GDM1 (cell line): ENCODE results near the gene KIF16B.

Experiments used
- DNase-seq: peaks from one replicate; lab custom pipeline; 2025; lab: John Stamatoyannopoulos, UW

The KIF16B gene

GRCh38 chr20:16395366-16395765, 177.9 kb downstream of the KIF16B start:
- DNase-seq, result no peak

DNA sequence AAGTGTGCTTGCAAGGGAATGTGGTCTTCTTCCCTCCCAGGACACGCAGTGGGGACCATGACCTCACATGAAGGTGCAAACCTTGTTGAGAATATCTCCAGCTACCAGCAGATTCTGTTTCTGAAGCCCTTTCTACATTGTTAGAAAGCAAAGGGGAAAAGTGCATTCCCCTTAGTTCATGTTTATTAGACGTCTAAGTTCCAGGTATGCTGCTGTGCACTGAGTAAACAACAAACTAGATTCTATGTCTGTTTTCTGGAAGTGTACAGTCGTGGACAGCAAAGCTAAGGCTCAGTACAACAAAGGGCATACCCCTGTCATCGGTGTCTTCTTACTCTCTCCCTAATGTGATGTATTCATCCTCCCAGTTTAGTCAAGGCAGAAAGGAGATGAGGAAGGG, 178.5 kb downstream of the KIF16B start:
- no peak for DNase-seq

DNA sequence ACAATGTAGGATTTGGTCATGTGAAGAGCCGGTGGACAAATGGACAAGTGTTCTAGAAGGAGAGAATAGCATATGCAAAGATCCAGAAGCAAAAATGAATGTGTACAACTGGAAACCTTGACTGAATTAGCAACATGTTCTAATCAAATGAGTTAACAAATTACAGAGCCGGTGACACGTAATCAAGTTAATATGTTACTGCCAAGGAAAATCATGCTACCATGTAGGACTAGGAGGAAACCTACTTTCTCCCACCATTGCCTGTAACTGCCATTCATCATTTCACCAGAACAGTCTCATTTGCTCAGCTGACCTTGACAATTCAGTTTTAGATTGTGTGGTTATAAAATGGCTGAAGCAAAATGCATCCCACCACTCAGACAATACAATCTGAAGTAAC, 179.4 kb downstream of the KIF16B start:
- DNase-seq, result no peak

DNA sequence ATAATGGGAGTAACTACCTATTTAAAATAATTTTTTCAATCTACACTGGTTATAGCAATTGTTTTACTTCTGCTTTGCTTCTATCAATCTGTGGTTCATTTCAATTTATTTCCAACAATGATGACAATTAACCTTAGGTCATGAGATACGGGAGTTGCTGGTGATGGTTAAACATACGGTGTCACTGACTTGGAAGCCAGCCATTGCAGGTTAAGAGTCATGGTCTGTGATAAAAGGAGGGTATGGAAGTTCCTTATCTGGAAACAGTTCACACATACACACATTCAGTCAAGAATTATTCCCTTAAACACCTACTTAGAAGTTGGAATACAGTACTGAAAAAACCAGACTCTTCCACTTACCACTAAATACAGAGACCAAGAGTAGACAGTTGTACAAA, 180.0 kb downstream of the KIF16B start:
- no peak for DNase-seq

- DNase-seq, result no peak
Measured at GRCh38 chr20:16392346-16392745, 180.9 kb downstream of the KIF16B start.

DNA sequence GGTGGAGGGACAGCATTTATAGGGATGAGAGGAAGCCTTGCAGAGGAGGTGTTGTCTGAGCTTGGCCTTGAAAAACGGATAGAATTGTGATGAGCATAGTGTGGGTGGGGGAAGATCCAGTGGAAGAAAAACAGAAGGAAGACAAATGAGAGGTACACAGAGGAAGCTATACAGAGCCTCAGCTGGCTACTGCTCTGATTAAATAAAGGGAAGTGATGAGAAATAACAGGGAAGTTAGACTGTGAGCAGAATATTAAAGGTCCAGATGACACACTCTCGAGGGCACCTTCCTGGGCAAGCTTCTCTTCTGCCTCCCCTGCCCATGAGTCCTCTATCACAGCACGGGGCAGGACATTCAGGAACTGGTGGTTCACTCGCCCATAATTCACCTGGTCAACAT, 182.3 kb downstream of the KIF16B start:
- DNase-seq, result no peak

DNA sequence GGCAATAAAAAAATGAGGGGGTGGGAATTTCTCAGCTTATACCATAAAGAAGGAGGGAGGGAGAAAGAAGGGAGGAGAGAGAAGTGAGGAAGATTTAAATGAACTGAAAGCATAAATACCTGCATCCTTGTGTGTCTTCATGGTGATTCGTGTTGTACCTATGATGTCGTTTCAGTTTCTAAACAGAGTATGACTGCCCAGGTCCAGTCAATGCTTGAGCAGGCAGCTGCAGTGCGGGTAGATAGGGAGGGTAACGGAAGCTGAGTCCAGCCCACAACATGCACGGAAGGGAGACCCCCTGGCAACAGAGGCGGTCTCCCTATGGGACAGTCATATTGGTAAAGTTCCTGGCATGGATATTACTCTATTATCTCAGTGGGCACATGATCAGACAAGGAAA, 184.5 kb downstream of the KIF16B start:
- DNase-seq, result no peak

DNA sequence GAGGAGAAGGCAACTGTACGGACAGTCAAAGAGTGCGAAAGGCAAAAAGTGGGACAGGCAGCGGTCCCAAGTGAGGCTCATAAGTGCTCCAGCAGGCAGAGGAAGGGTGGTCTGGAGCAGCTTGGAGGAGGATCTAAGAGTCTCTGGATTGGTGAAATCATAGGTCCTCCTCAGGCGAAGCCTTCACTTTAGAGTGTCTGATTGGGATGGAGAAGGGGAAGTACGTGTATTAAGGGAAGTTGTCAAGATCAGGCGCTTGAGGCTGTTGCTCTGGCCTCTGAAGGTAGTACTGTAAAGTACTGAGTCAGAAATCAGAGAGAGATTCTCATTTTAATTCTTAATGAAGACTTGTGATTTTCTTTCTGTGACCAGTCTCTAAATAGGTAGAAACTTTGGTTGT, 185.6 kb downstream of the KIF16B start:
- DNase-seq, result no peak

- DNase-seq, result no peak
Measured at GRCh38 chr20:16385891-16386290, 187.4 kb downstream of the KIF16B start.

DNA sequence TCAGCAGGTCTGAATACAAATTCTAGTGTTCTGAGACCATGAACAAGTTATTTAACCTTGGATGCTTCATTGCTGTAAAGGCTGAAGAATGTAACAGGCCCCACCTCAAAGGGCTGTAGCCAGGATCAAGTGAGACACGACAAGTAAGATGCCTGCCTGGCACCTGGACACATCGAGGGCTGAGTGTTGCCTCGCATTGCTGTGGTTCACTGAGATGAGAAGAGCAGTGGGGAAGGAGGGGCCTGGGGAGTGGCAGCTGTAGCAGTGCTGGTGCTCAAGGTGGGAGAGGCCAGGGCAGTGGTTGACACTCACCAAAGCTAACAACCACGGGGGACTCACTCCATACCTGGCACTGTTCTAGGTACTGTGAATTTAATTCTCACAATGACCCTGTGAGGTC, 187.8 kb downstream of the KIF16B start:
- DNase-seq, result no peak

DNA sequence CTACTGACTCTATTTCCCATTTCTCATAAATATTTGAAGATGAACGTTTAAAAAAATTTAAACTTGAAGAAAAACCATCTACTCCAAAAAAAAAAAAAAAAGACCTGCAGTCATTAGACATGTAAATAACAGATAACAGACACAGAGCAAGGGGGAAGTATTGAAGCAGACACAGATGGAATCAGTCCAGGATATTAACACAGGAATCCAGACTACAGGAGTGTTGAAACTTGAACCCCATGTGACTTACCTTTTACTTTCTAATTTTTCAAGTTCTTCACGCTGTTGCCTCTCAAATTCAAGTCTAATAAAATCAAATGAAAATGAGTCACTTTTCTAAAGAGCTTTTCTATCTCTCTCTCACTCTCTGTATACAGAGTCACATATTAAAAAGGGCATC, 191.8 kb downstream of the KIF16B start:
- DNase-seq, result no peak

DNA sequence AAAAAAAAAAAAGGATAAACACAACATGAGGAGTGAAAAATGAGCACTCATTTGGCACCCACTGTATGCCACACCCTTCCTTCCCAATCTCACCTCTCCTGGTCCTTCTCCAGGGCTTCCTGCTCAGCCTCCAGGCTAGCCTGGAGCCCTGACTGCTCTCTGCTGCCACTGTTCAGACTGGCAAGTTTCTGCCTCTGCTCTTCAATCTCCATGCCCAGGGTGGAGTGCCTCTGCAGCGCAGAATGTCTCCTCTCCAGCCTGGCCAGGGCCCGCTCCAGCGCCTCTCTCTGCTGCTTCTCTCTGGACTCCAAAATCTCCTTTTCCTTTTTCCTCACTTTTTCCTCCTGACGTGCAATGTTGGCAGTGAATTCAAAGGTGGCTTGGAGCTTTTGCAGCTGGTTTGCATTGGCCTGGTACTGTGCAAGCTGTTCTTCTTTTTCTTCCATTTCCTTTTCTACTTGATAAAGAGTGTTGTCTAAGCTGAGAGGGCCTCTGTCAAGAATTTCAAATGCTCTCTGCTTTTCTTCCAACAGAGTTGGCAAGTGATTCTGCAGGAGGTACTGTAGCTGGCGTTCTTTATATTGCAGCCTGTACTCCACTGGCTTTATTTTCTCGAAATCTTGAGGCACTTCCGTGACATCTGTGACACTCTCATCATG, 194.4 kb downstream of the KIF16B start:
- DNase-seq, result no peak

DNA sequence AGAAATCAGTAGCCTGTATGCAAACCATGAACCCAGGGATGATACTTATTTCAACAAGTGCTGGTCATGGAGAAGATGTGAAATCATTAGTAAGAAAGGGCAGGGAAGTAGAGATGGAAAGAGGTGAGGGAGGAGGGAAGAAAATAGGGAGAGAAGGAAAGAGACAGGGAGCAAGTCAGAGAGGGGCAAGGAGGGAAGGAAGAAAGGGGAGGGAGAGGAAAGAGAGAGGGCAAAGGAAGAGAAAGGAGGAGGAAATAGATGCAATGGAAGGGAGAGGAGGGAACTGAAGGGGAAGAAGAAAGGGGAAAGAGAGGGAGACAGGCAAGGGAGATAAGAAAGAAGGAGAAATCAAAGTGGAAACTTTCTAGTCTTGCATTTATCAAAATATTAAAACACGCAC, 195.1 kb downstream of the KIF16B start:
- DNase-seq, result no peak

- DNase-seq, result no peak
Measured at GRCh38 chr20:16369441-16369840, 203.8 kb downstream of the KIF16B start.

GRCh38 chr20:16368645-16369292, 204.5 kb downstream of the KIF16B start:
- DNase-seq, result no peak

GRCh38 chr20:16367948-16368560, 205.2 kb downstream of the KIF16B start:
- no peak for DNase-seq

- no peak for DNase-seq
Measured at GRCh38 chr20:16366529-16366928, 206.7 kb downstream of the KIF16B start.

GRCh38 chr20:16364320-16364687, 208.9 kb downstream of the KIF16B start:
- DNase-seq, result no peak

DNA sequence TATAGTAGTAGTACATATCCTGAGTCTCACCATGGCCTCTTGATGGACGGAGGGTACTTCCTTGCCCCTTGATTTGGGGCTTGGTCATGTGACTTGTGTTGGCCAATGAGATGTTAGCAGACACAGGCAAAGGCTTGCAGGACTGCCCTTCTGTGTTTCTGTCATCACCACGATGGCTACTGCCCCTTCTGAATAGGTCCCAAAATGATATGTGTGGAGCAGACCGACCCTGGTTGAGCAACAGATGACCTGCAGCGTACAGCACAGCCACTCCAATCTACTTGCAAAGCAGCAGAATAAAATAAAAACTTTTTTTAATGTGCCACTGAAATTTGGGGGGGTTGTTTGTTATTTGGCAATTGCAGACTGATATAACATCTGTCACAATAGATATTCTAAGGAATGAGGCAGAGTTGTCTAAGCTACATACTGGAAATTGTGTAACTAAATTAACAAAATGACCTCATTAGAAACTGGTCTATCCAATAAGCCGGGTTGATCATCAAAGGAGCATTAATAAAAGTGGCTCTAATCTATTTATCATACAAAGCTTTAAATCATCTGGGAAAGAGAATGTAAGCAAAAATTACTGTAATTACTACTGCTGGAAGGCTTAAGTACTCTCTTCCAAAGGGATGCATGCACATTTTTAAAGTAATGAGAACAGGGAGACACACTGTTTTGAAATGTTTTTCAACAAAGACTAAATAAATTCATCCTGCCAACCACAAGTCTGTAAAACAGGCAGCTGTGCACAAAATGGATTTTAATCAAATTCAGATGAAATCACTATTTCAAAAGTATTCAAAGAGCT, 209.5 kb downstream of the KIF16B start:
- DNase-seq, result no peak

- no peak for DNase-seq
Measured at GRCh38 chr20:16362642-16363041, 210.6 kb downstream of the KIF16B start.

- no peak for DNase-seq
Measured at GRCh38 chr20:16360668-16361067, 212.6 kb downstream of the KIF16B start.

DNA sequence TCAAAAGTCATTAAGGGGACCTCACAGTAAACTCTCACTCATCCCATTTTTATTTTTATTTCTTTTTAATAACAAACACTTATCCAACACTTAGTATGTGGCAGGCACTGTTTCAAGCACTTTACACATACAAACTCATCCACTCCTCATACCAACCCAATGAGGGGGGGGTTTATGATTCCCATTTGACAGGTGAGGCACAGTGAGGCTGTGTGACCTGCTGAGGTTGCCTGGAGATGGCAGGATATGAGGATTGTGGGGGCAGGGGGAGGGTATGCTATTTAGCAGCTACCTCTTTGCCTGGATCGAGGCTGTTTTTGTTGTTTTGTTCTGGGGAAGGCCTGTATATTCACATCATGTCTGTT, 219.8 kb downstream of the KIF16B start:
- no peak for DNase-seq
